Measurements from ENCODE around the gene RPS10.

DNA sequence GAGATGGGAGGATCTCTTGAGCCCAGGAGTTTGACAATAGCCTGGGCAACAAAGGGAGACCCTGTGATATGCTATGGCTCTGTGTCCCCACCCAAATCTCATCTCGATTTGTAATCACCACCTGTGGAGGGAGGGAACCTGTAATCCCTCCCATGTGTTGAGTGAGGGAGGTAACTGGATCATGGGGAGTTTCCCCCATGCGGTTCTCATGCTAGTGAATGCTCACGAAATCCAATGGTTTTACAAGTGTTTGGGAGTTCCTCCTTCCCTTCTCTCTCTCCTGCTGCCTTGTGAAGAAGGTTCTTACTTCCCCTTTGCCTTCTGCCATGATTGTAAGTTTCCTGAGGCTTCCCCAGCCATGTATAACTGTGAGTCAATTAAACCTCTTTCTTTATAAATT, 36.8 kb downstream of the RPS10 start:
- TF ChIP-seq BACH2 (CRISPR knock-in tag; IDR thresholded peaks at IDR 0.05; ENCODE audit: borderline replicate concordance), result no peak
- TF ChIP-seq TCF4 (CRISPR knock-in tag; IDR thresholded peaks at IDR 0.05; ENCODE audit: borderline replicate concordance), result no peak
- no peak for TF ChIP-seq ZNF8 (CRISPR knock-in tag; IDR thresholded peaks at IDR 0.05)

All from SK-N-SH treated with all-trans-retinoic acid at 6 μM for 48 hours (cell line).